B cell (primary cell): ENCODE results near the gene AGR2. TPM values are rescaled to one million over a fixed set of nuclear protein-coding genes. Genes with fewer than 3 reads are reported as not detected.

Experiments used
- ATAC-seq: fragments of 200-7000 bp; cut with Tn5 transposase; one replicate; pipeline ENCODE4 v1.10.0; 2021; ENCODE audit warnings: low read depth, mild to moderate bottlenecking, moderate number of reproducible peaks, moderate library complexity
- CTCF ChIA-PET: fragments of 350-600 bp; sonication (Branson Sonifier 250); formaldehyde crosslinking; loops from one replicate; lab custom pipeline; 2021; ENCODE audit warnings: antibody characterized with exemption, inconsistent platforms; lab: Charles Lee
- POLR2A ChIA-PET: fragments of 350-600 bp; sonication (Branson Sonifier 250); formaldehyde crosslinking; loops from one replicate; lab custom pipeline; 2021; ENCODE audit warnings: antibody characterized with exemption; lab: Charles Lee
- DNase-seq: peaks from one replicate; pipeline ENCODE4 v3.0.0; 2013
- H2AFZ ChIP-seq: 2 replicates; pipeline ENCODE4 v1.6.1; 2012; ENCODE audit warnings: mild to moderate bottlenecking, low read depth, low read length; ENCODE audit not compliant: insufficient read depth, poor library complexity, severe bottlenecking
- H3K27ac ChIP-seq, 2 donors: 1 replicate in 1 of 2; 2 replicates in 1 of 2; pipeline ENCODE4 v1.5.1; 2012 to 2013; ENCODE audit warnings: low read length in 2 of 2, mild to moderate bottlenecking in 2 of 2, moderate library complexity in 1 of 2
- H3K27me3 ChIP-seq, 4 experiments: fragments of 200-600 bp in 1 of 4; sonication (generic) in 1 of 4; replicated peaks in 1 of 4; 1 replicate in 2 of 4; 2 replicates in 2 of 4; pipeline versions ENCODE4 v1.6.1 to v1.7.0; 2013 to 2016; ENCODE audit warnings: low read length in 3 of 4, mild to moderate bottlenecking in 2 of 4, mixed read lengths in 1 of 4, moderate library complexity in 1 of 4; ENCODE audit not compliant: insufficient read depth in 4 of 4, control insufficient read depth in 3 of 4; ENCODE audit errors: control extremely low read depth in 1 of 4
- H3K36me3 ChIP-seq, 2 experiments: replicated peaks in 1 of 2; 1 replicate in 1 of 2; 2 replicates in 1 of 2; pipeline versions ENCODE4 v1.6.1 to v1.7.1; 2013; ENCODE audit warnings: low read length in 1 of 2; ENCODE audit not compliant: insufficient read depth in 2 of 2, control insufficient read depth in 1 of 2; ENCODE audit errors: control extremely low read depth in 1 of 2, extremely low read depth in 1 of 2
- H3K4me1 ChIP-seq, 2 donors: fragments of 200-600 bp in 1 of 2; sonication (generic) in 1 of 2; 1 replicate in 1 of 2; 2 replicates in 1 of 2; pipeline versions ENCODE4 v1.5.1 to v1.6.1; 2013 to 2017; ENCODE audit warnings: low read length in 2 of 2; ENCODE audit not compliant: control insufficient read depth in 2 of 2, insufficient read depth in 2 of 2
- H3K4me2 ChIP-seq: replicated peaks from 2 replicates; pipeline ENCODE3; 2012; ENCODE audit warnings: mild to moderate bottlenecking, low read depth, low read length; ENCODE audit not compliant: poor library complexity, severe bottlenecking
- H3K4me3 ChIP-seq, 5 experiments: fragments of 200-600 bp in 1 of 5; sonication (generic) in 1 of 5; 1 replicate in 3 of 5; 2 replicates in 2 of 5; pipeline versions ENCODE4 v1.5.1 to v1.7.0; 2011 to 2016; ENCODE audit warnings: low read length in 4 of 5, mild to moderate bottlenecking in 4 of 5, low read depth in 2 of 5, control low read depth in 1 of 5, moderate library complexity in 1 of 5; ENCODE audit not compliant: insufficient read depth in 1 of 5; ENCODE audit errors: control extremely low read depth in 1 of 5, extremely low read depth in 1 of 5
- H3K79me2 ChIP-seq: fragments of 200-600 bp; sonication (generic); one replicate; pipeline ENCODE4 v1.6.0; 2016; ENCODE audit warnings: low read length; ENCODE audit not compliant: control insufficient read depth, insufficient read depth
- H3K9ac ChIP-seq: fragments of 200-600 bp; sonication (generic); 2 replicates; pipeline ENCODE4 v1.6.1; 2017; ENCODE audit warnings: mild to moderate bottlenecking, low read length, moderate library complexity
- H3K9me3 ChIP-seq, 3 donors: one replicate each; pipeline versions ENCODE4 v1.6.1 to v1.7.1; 2013; ENCODE audit warnings: low read length in 2 of 3; ENCODE audit not compliant: control insufficient read depth in 2 of 3, insufficient read depth in 1 of 3; ENCODE audit errors: control extremely low read depth in 1 of 3
- H4K20me1 ChIP-seq: 2 replicates; pipeline ENCODE4 v1.6.0; 2012; ENCODE audit warnings: mild to moderate bottlenecking, low read length; ENCODE audit not compliant: insufficient read depth, control insufficient read depth, poor library complexity, severe bottlenecking
- H3K27ac Mint-ChIP-seq: one replicate; pipeline ENCODE4 v1.8.0; 2021; ENCODE audit warnings: mixed read lengths
- H3K27me3 Mint-ChIP-seq: one replicate; pipeline ENCODE4 v1.8.0; 2021; ENCODE audit warnings: mixed read lengths
- H3K4me1 Mint-ChIP-seq: one replicate; pipeline ENCODE4 v1.8.0; 2021; ENCODE audit warnings: mixed read lengths
- H3K4me3 Mint-ChIP-seq: one replicate; pipeline ENCODE4 v1.8.0; 2021; ENCODE audit warnings: mixed read lengths
- H3K9me3 Mint-ChIP-seq: one replicate; pipeline ENCODE4 v1.8.0; 2022; ENCODE audit warnings: mixed read lengths; ENCODE audit not compliant: insufficient read depth
- CTCF ChIP-seq: fragments of 200-600 bp; IDR thresholded peaks from one replicate; pipeline ENCODE4 v1.8.0; 2022; ENCODE audit warnings: antibody characterized with exemption, mild to moderate bottlenecking
- EZH2 ChIP-seq: IDR thresholded peaks from 2 replicates; pipeline ENCODE4 v1.6.1; 2012; ENCODE audit warnings: borderline replicate concordance, low read depth, mild to moderate bottlenecking, moderate library complexity, low read length; ENCODE audit not compliant: insufficient read depth, poor library complexity, severe bottlenecking
- WGBS: methylation state at CpG from one replicate; pipeline ENCODE4 v1.1.5; 2013; ENCODE audit warnings: missing lambda C conversion rate; ENCODE audit not compliant: insufficient coverage; 5-methylcytosine and 5-hydroxymethylcytosine counted together
- intact Hi-C: fragments of 100-400 bp; cut with micrococcal nuclease; formaldehyde crosslinking; loops from one replicate; pipeline ENCODE4 v1.10.0; 2022
- polyA plus RNA-seq: library from polyadenylated mRNA; depleted of rRNA; stranded (reverse); fragments of >200 nt; gene quantifications from 2 replicates; pipeline ENCODE4 v1.2.3, GENCODE V29; 2012
- total RNA-seq, 2 donors: library from RNA; stranded (reverse); fragments of 120-200 nt in 1 of 2; gene quantifications; 1 replicate in 1 of 2; 2 replicates in 1 of 2; pipeline versions ENCODE4 v1.2.3 to v1.2.4, GENCODE V29; 2013 to 2022

The AGR2 gene
- total and polyA plus RNA-seq, 2 donors (not counting 1 experiment from before 2014, with no cell fraction given) = not detected

- Histone ChIP-seq H3K79me2 (no peaks in the 10 kb centered on the region), H3K9me3 (no peaks in the 10 kb centered on the region), H2AFZ (no peak overlapping the region), H3K9ac (no peak overlapping the region), H3K4me3 (no peak overlapping the region), H3K4me2 (no peak overlapping the region), H4K20me1 (no peaks in the 10 kb centered on the region), H3K27ac (no peak overlapping the region), H3K4me1 (no peaks in the 10 kb centered on the region), H3K36me3 (no peaks in the 10 kb centered on the region), H3K27me3 (no peaks in the 10 kb centered on the region)
- CTCF ChIA-PET = interaction anchor here (0.6 to 3.7 kb wide), 5 partner anchors 108 to 147 kb away, joined by 3 to 40 read pairs (median 6); no protein-coding TSS in a partner anchor
- Mint-ChIP-seq H3K27me3 (peaks cover 4% of the 10 kb centered on the region), H3K9me3 (no peaks in the 10 kb centered on the region), H3K4me1 (no peaks in the 10 kb centered on the region), H3K4me3 (no peak overlapping the region), H3K27ac (no peak overlapping the region)
- WGBS = 100% methylated on average over 1 of the region's 4 CpGs
- no peak for TF ChIP-seq EZH2
- DNase-seq = no peak
- intact Hi-C loops = loop anchor here (10.0 kb wide), 1 partner anchor 108 kb away; no protein-coding TSS in a partner anchor
- ATAC-seq = no peak
- POLR2A ChIA-PET = no interaction called here
These were observed 1.7 kb downstream of the AGR2 start for GRCh38 chr7:16803125-16803524.

GRCh38 chr7:16801579-16801978 is 3.2 kb downstream of the AGR2 start:
- ChIA-PET POLR2A (no interaction called here), CTCF (interaction anchor here (0.6 to 3.7 kb wide), 22 partner anchors 14 to 181 kb away, joined by 3 to 40 read pairs (median 4); partner anchors contain the start of gene TSPAN13)
- no peak for TF ChIP-seq EZH2
- no peak for TF ChIP-seq CTCF
- Histone ChIP-seq H3K27me3 (no peaks in the 10 kb centered on the region), H3K9ac (no peak overlapping the region), H3K79me2 (no peaks in the 10 kb centered on the region), H4K20me1 (no peaks in the 10 kb centered on the region), H3K4me1 (no peaks in the 10 kb centered on the region), H3K27ac (no peak overlapping the region), H3K9me3 (no peaks in the 10 kb centered on the region), H3K36me3 (no peaks in the 10 kb centered on the region), H2AFZ (no peak overlapping the region), H3K4me2 (no peak overlapping the region), H3K4me3 (no peak overlapping the region)
- H3K4me3 Mint-ChIP-seq = no peak overlapping the region
- intact Hi-C loops = loop anchor here (1.0 to 10.0 kb wide), 3 partner anchors 49 to 117 kb away; no protein-coding TSS in a partner anchor
- no peaks in the 10 kb centered on the region for H3K9me3 Mint-ChIP-seq
- no peaks in the 10 kb centered on the region for H3K27me3 Mint-ChIP-seq
- no peak for DNase-seq
- ATAC-seq = no peak
- H3K27ac Mint-ChIP-seq = no peak overlapping the region
- H3K4me1 Mint-ChIP-seq = no peaks in the 10 kb centered on the region
- WGBS = 95% methylated on average over 4 of the region's 4 CpGs
